H9 (cell line): ENCODE results near the gene CSNK1E. TPM values are rescaled to one million over a fixed set of nuclear protein-coding genes. Genes with fewer than 3 reads are reported as not detected.

Experiments
- DNase-seq: peaks from one replicate; pipeline ENCODE4 v3.0.0-alpha.2; 2017
- H2AFZ ChIP-seq: one replicate; pipeline ENCODE4 v1.6.1; 2013; ENCODE audit warnings: mild to moderate bottlenecking, low read length, control low read depth, moderate library complexity
- H2AK5ac ChIP-seq: 2 replicates; pipeline ENCODE4 v1.6.1; 2013; ENCODE audit warnings: low read length, control low read depth, mixed read lengths; ENCODE audit not compliant: insufficient read length
- H2BK120ac ChIP-seq: one replicate; pipeline ENCODE4 v1.6.1; 2013; ENCODE audit warnings: low read depth, mild to moderate bottlenecking, low read length, control low read depth, inconsistent platforms; ENCODE audit not compliant: poor library complexity, severe bottlenecking
- H2BK12ac ChIP-seq: 2 replicates; pipeline ENCODE4 v1.6.1; 2013; ENCODE audit warnings: low read length, control low read depth, mixed read lengths, low read depth; ENCODE audit not compliant: insufficient read length
- H2BK15ac ChIP-seq: 2 replicates; pipeline ENCODE4 v1.6.1; 2013; ENCODE audit warnings: low read depth, low read length, control low read depth
- H2BK20ac ChIP-seq: one replicate; pipeline ENCODE4 v1.6.1; 2013; ENCODE audit warnings: low read depth, mild to moderate bottlenecking, low read length, control low read depth, inconsistent platforms; ENCODE audit not compliant: poor library complexity, severe bottlenecking
- H2BK5ac ChIP-seq: 2 replicates; pipeline ENCODE4 v1.6.1; 2013; ENCODE audit warnings: low read length, control low read depth, mixed read lengths; ENCODE audit not compliant: insufficient read length
- H3K14ac ChIP-seq: 2 replicates; pipeline ENCODE4 v1.6.1; 2013; ENCODE audit warnings: low read length, control low read depth; ENCODE audit not compliant: insufficient read depth
- H3K18ac ChIP-seq: 2 replicates; pipeline ENCODE4 v1.6.1; 2013; ENCODE audit warnings: low read depth, mild to moderate bottlenecking, mixed read lengths, low read length, control low read depth; ENCODE audit not compliant: insufficient read length
- H3K23ac ChIP-seq: 2 replicates; pipeline ENCODE4 v1.6.1; 2013; ENCODE audit warnings: low read length, control low read depth, mixed read lengths, low read depth; ENCODE audit not compliant: insufficient read length
- H3K23me2 ChIP-seq: 2 replicates; pipeline ENCODE4 v1.6.1; 2013; ENCODE audit warnings: low read depth, mild to moderate bottlenecking, mixed read lengths, low read length, control low read depth; ENCODE audit not compliant: insufficient read length, poor library complexity, severe bottlenecking
- H3K27ac ChIP-seq: 2 replicates; pipeline ENCODE4 v1.5.1; 2013; ENCODE audit warnings: low read length, control low read depth, mixed read lengths, low read depth; ENCODE audit not compliant: insufficient read length
- H3K27me3 ChIP-seq: 2 replicates; pipeline ENCODE4 v1.6.1; 2013; ENCODE audit warnings: low read length, control low read depth, inconsistent platforms; ENCODE audit not compliant: insufficient read depth
- H3K4ac ChIP-seq: 2 replicates; pipeline ENCODE4 v1.6.1; 2013; ENCODE audit warnings: low read depth, mild to moderate bottlenecking, control low read depth, inconsistent platforms, low read length, moderate library complexity
- H3K4me1 ChIP-seq: 2 replicates; pipeline ENCODE4 v1.6.1; 2013; ENCODE audit warnings: low read length, control low read depth, inconsistent platforms; ENCODE audit not compliant: insufficient read depth
- H3K4me2 ChIP-seq: 2 replicates; pipeline ENCODE4 v1.6.1; 2013; ENCODE audit warnings: low read length, control low read depth, mixed read lengths; ENCODE audit not compliant: insufficient read length, insufficient read depth
- H3K56ac ChIP-seq: 2 replicates; pipeline ENCODE4 v1.6.1; 2013; ENCODE audit warnings: low read depth, mild to moderate bottlenecking, mixed read lengths, low read length, control low read depth; ENCODE audit not compliant: insufficient read length
- H3K79me1 ChIP-seq: 2 replicates; pipeline ENCODE4 v1.6.1; 2013; ENCODE audit warnings: low read depth, mild to moderate bottlenecking, moderate library complexity, low read length, control low read depth, inconsistent platforms; ENCODE audit not compliant: insufficient read depth, poor library complexity, severe bottlenecking
- H3K79me2 ChIP-seq: 2 replicates; pipeline ENCODE4 v1.6.1; 2013; ENCODE audit warnings: low read length, control low read depth, inconsistent platforms; ENCODE audit not compliant: insufficient read depth
- H3K9ac ChIP-seq: 2 replicates; pipeline ENCODE4 v1.6.1; 2013; ENCODE audit warnings: low read length, control low read depth, mixed read lengths; ENCODE audit not compliant: insufficient read length; ENCODE audit errors: extremely low read depth
- H3K9me3 ChIP-seq: one replicate; pipeline ENCODE4 v1.6.1; 2013; ENCODE audit warnings: low read depth, low read length, inconsistent platforms; ENCODE audit not compliant: control insufficient read depth
- H3T11ph ChIP-seq: one replicate; pipeline ENCODE4 v1.6.1; 2013; ENCODE audit warnings: mild to moderate bottlenecking, low read length, control low read depth, inconsistent platforms
- H4K20me1 ChIP-seq: one replicate; pipeline ENCODE4 v1.6.1; 2013; ENCODE audit not compliant: control insufficient read depth, insufficient read length, insufficient read depth
- H4K5ac ChIP-seq: 2 replicates; pipeline ENCODE4 v1.6.1; 2013; ENCODE audit warnings: low read depth, mild to moderate bottlenecking, mixed read lengths, low read length, control low read depth; ENCODE audit not compliant: insufficient read length
- H4K8ac ChIP-seq: replicated peaks from 2 replicates; pipeline ENCODE4 v1.6.1; 2013; ENCODE audit warnings: low read length, control low read depth, mixed read lengths, low read depth; ENCODE audit not compliant: insufficient read length
- H4K91ac ChIP-seq: 2 replicates; pipeline ENCODE4 v1.6.1; 2013; ENCODE audit warnings: low read depth, mild to moderate bottlenecking, moderate library complexity, mixed read lengths, low read length, control low read depth; ENCODE audit not compliant: insufficient read length
- H3K27ac Mint-ChIP-seq, 3 experiments: 2 replicates in 2 of 3; 3 replicates in 1 of 3; pipeline ENCODE4 v1.8.0; 2020 to 2021; ENCODE audit warnings: mixed read lengths in 3 of 3, mild to moderate bottlenecking in 1 of 3, moderate library complexity in 1 of 3
- H3K27me3 Mint-ChIP-seq: 2 replicates; pipeline ENCODE4 v1.8.0; 2021; ENCODE audit warnings: low read depth, mild to moderate bottlenecking, moderate library complexity, mixed read lengths
- H3K36me3 Mint-ChIP-seq, 3 experiments: 2 replicates in 2 of 3; 3 replicates in 1 of 3; pipeline ENCODE4 v1.8.0; 2020 to 2021; ENCODE audit warnings: low read depth in 3 of 3, mixed read lengths in 3 of 3; ENCODE audit not compliant: insufficient read depth in 1 of 3
- H3K4me1 Mint-ChIP-seq, 2 experiments: 2 replicates each; pipeline ENCODE4 v1.8.0; 2020; ENCODE audit warnings: mixed read lengths in 2 of 2
- H3K4me3 Mint-ChIP-seq, 2 experiments: 2 replicates in 1 of 2; 3 replicates in 1 of 2; pipeline ENCODE4 v1.8.0; 2020 to 2021; ENCODE audit warnings: mild to moderate bottlenecking in 2 of 2, mixed read lengths in 2 of 2, moderate library complexity in 1 of 2
- H3K9me3 Mint-ChIP-seq, 2 experiments: 2 replicates in 1 of 2; 3 replicates in 1 of 2; pipeline ENCODE4 v1.8.0; 2020; ENCODE audit warnings: mild to moderate bottlenecking in 2 of 2, mixed read lengths in 2 of 2, moderate library complexity in 1 of 2
- WGBS: extraction: QIAGEN DNeasy Blood & Tissue Kit; methylation state at CpG from one replicate; pipeline ENCODE4 v1.1.7; 2013; ENCODE audit warnings: missing lambda C conversion rate, low lambda C conversion rate, mixed read lengths; ENCODE audit not compliant: insufficient read length; ENCODE audit errors: extremely low coverage; 5-methylcytosine and 5-hydroxymethylcytosine counted together
- total RNA-seq: library from RNA; stranded (reverse); gene quantifications from 2 replicates; pipeline ENCODE4 v1.2.1, GENCODE V29; 2021
- TF ChIP-seq, protein P1 (sequence below): fragments of 200-600 bp; sonication (generic); conservative IDR thresholded peaks from 3 replicates; pipeline ENCODE4 v1.8.0; 2021; ENCODE audit warnings: antibody characterized with exemption, mild to moderate bottlenecking

CSNK1E gene
- total RNA-seq, 1 experiment from 2014 or later: 236 TPM

DNA sequence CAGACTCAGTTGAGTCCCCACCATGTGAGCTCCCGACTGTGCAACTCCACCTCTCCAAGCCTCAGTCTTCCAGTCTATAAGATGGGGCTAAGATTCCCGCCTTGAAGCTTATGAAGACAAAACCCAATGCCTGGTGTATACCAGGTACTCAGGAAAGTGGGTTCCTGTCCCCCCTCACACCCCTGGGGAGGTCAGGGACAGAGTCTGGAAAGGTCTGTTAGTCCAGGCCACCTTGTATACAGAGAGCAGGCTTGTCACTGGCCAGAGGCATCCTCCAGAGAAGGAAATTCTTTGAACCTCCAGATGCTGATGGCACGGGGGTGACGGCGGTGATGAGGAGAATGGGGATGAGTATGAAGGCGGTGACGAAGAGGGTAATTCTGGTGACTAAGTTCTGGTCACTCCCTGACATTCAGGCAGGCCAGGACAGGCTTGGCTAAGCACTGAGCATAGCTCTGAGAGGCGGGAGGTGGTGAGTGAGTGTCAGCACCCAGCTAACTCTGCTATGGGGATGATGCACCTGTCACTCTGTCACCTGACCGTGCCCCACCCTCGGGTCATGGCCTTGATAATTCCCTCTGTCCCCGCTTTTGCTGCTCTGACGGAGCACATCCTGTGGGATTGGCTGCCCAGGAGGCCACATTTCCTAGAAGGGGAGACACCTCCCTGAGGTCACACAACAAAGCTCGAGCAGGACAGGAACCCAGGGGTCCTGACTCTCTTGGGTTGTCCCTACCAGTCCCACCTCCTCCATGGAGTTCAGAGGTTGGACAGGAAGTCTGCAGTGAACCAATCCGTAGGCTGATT, 30.9 kb upstream of the CSNK1E start:
- H3T11ph ChIP-seq: no peak overlapping the region
- no peak overlapping the region for H3K9ac ChIP-seq
- no peaks in the 10 kb centered on the region; the same call in 1 of the 2 replicates for H3K4me1 ChIP-seq
- Mint-ChIP-seq H3K4me3 (no peak overlapping the region), H3K27me3 (peaks cover 3% of the 10 kb centered on the region), H3K27ac (peak overlapping the region; percentile 29 to 85 (median 79); a peak in 3 of 7 replicates), H3K4me1 (peaks cover 30 to 41% of the 10 kb centered on the region in 2 experiments), H3K36me3 (peaks cover 0 to 4% (median 2%) of the 10 kb centered on the region in 3 experiments; a peak in 5 of 7 replicates), H3K9me3 (no peaks in the 10 kb centered on the region; a peak in 1 of 5 replicates)
- no peak overlapping the region for H2BK15ac ChIP-seq
- H3K56ac ChIP-seq: no peak overlapping the region
- H3K14ac ChIP-seq: no peak overlapping the region
- no peak overlapping the region for H3K4ac ChIP-seq
- no peak overlapping the region for H3K18ac ChIP-seq
- no peaks in the 10 kb centered on the region for H4K20me1 ChIP-seq
- no peak for DNase-seq
- H3K27ac ChIP-seq: no peak overlapping the region
- H2AK5ac ChIP-seq: no peak overlapping the region
- H2BK5ac ChIP-seq: no peak overlapping the region
- WGBS: no CpG with 5 or more reads among the region's 14 CpGs
- H3K4me2 ChIP-seq: no peak overlapping the region
- H2BK120ac ChIP-seq: no peak overlapping the region
- no peak overlapping the region for H4K8ac ChIP-seq
- H2AFZ ChIP-seq: no peak overlapping the region
- H3K23ac ChIP-seq: no peak overlapping the region
- H2BK20ac ChIP-seq: no peak overlapping the region
- H3K23me2 ChIP-seq: no peaks in the 10 kb centered on the region
- no peak overlapping the region for H2BK12ac ChIP-seq
- H4K91ac ChIP-seq: no peak overlapping the region
- TF ChIP-seq, protein P1, sequence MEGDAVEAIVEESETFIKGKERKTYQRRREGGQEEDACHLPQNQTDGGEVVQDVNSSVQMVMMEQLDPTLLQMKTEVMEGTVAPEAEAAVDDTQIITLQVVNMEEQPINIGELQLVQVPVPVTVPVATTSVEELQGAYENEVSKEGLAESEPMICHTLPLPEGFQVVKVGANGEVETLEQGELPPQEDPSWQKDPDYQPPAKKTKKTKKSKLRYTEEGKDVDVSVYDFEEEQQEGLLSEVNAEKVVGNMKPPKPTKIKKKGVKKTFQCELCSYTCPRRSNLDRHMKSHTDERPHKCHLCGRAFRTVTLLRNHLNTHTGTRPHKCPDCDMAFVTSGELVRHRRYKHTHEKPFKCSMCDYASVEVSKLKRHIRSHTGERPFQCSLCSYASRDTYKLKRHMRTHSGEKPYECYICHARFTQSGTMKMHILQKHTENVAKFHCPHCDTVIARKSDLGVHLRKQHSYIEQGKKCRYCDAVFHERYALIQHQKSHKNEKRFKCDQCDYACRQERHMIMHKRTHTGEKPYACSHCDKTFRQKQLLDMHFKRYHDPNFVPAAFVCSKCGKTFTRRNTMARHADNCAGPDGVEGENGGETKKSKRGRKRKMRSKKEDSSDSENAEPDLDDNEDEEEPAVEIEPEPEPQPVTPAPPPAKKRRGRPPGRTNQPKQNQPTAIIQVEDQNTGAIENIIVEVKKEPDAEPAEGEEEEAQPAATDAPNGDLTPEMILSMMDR: no peak
- no peaks in the 10 kb centered on the region for H3K27me3 ChIP-seq
- no peaks in the 10 kb centered on the region for H3K79me1 ChIP-seq
- H3K9me3 ChIP-seq: no peaks in the 10 kb centered on the region
- no peaks in the 10 kb centered on the region for H3K79me2 ChIP-seq
- H4K5ac ChIP-seq: no peak overlapping the region
